Thoracic aorta (tissue), 2 donors: ENCODE data around the gene MARS1. TPM values are rescaled to one million over a fixed set of nuclear protein-coding genes. Genes with fewer than 3 reads are reported as not detected.
"Not testable (repeated sequence)": the region's sequence is repeated elsewhere in the genome, so short reads cannot be mapped to it uniquely, and the experiment has no call there.

Experiments
- ATAC-seq: fragments of 150-250 bp; one replicate; pipeline ENCODE4 v1.8.0; 2017; ENCODE audit warnings: low read depth; ENCODE audit not compliant: insufficient number of reproducible peaks, low FRiP score
- DNase-seq: peaks from one replicate; pipeline ENCODE4 v3.0.0-alpha.2; 2020; ENCODE audit warnings: low spot score
- H3K27ac ChIP-seq, 2 donors: fragments of 200-600 bp; sonication (generic); 1 replicate in 1 of 2; 2 replicates in 1 of 2; pipeline ENCODE4 v1.5.1; 2016; ENCODE audit warnings: mild to moderate bottlenecking in 2 of 2, moderate library complexity in 2 of 2
- H3K27me3 ChIP-seq: fragments of 200-600 bp; sonication (generic); replicated peaks from 2 replicates; pipeline ENCODE4 v1.6.0; 2016; ENCODE audit warnings: mild to moderate bottlenecking; ENCODE audit not compliant: insufficient read depth
- H3K36me3 ChIP-seq: fragments of 200-600 bp; sonication (generic); one replicate; pipeline ENCODE4 v1.5.1; 2016
- H3K4me1 ChIP-seq, 2 donors: fragments of 200-600 bp; sonication (generic); 1 replicate in 1 of 2; 2 replicates in 1 of 2; pipeline versions ENCODE4 v1.5.1 to v1.6.0; 2016; ENCODE audit warnings: low read depth in 2 of 2, mild to moderate bottlenecking in 1 of 2; ENCODE audit not compliant: control insufficient read depth in 1 of 2
- H3K4me3 ChIP-seq: fragments of 200-600 bp; sonication (generic); 2 replicates; pipeline ENCODE4 v1.5.1; 2016; ENCODE audit warnings: mild to moderate bottlenecking
- H3K9me3 ChIP-seq: fragments of 200-600 bp; sonication (generic); 2 replicates; pipeline ENCODE4 v1.5.1; 2016
- total RNA-seq, 2 donors: library from RNA; depleted of rRNA; stranded (reverse); fragments of >200 nt; gene quantifications; one replicate each; pipeline versions ENCODE4 v1.1.0 to v1.2.3, GENCODE V29; 2016
- TF ChIP-seq, protein P1 (sequence below): fragments of 200-600 bp; sonication (generic); IDR thresholded peaks from one replicate; pipeline ENCODE4 v1.5.1; 2019; ENCODE audit warnings: antibody characterized with exemption

The MARS1 gene
- 100 to 1,000 TPM in 1 of 2 donors, 10 to 100 TPM in 1; 58.8 to 104 TPM for total RNA-seq

DNA sequence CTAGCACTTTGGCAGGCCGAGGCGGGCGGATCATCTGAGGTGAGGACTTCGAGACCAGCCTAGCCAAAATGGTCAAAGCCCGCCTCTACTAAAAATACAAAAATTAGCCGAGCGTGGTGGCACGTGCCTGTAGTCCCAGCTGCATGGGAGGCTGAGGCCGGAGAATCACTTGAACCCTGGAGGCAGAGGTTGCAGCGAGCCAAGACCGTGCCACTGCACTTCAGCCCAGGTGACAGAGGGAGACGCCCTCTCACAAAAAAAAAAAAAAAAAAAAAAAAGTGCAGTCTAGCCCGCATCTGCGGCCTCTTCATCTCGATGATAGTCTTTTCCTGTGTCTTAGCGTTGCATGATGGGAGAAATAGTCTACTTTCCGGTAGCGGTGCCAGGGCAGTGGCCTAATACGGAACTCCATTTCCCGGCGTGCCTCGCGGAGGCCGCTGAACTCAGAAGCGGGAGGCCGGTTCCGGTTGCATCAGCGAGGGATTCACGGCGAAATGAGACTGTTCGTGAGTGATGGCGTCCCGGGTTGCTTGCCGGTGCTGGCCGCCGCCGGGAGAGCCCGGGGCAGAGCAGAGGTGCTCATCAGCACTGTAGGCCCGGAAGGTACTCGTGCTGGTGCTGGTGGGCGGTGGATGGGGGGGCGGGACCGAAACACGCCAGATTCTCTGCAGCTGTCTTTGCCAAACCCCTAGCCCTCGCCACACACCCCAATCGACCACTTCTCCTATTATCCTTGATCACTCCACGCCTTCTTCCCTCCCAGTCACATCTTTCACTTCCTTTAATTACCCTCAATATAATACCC lies at the start of gene MARS1:
Gene MARS1 (plus strand): TSS at position 472 of the 805 bp plus-strand sequence. CDS start 23 bp downstream, at position 495.
- no peaks in the 10 kb centered on the region for H3K9me3 ChIP-seq
- H3K27me3 ChIP-seq = no peaks in the 10 kb centered on the region
- TF ChIP-seq, protein P1, sequence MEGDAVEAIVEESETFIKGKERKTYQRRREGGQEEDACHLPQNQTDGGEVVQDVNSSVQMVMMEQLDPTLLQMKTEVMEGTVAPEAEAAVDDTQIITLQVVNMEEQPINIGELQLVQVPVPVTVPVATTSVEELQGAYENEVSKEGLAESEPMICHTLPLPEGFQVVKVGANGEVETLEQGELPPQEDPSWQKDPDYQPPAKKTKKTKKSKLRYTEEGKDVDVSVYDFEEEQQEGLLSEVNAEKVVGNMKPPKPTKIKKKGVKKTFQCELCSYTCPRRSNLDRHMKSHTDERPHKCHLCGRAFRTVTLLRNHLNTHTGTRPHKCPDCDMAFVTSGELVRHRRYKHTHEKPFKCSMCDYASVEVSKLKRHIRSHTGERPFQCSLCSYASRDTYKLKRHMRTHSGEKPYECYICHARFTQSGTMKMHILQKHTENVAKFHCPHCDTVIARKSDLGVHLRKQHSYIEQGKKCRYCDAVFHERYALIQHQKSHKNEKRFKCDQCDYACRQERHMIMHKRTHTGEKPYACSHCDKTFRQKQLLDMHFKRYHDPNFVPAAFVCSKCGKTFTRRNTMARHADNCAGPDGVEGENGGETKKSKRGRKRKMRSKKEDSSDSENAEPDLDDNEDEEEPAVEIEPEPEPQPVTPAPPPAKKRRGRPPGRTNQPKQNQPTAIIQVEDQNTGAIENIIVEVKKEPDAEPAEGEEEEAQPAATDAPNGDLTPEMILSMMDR = no peak
- H3K36me3 ChIP-seq = peaks cover 25% of the 10 kb centered on the region
- H3K27ac ChIP-seq = peak within 1 kb of the TSS; percentile 44 to 63
- peaks cover 6 to 12% of the 10 kb centered on the region in 2 donors for H3K4me1 ChIP-seq
- DNase-seq = peak; percentile 80
- peak; percentile 75 for ATAC-seq
- H3K4me3 ChIP-seq = peak within 1 kb of the TSS; percentile 72

DNA sequence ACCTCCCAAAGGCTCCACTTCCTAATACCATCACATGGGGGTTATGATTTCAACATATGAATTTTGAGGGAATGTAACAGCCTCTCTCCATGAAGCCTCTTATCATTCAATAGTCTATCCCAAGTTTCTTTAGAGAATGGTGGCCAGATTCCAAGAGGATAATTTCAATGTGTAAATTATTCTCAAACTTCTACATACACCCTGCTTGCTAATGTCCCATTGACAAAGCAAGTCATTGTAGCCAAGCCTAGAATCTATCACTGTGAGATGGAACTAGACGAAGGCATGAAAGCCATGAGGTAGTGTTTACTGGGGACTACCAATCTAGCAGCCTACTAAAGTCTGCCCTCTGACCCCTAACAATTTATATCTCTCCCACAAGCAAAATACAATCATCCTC lies 49.5 kb upstream of the MARS1 start:
- ATAC-seq = no peak
- no peak overlapping the region for H3K27ac ChIP-seq
- no peak for DNase-seq
- TF ChIP-seq, protein P1 = no peak
- no peak overlapping the region for H3K4me3 ChIP-seq
- no peaks in the 10 kb centered on the region for H3K27me3 ChIP-seq
- H3K9me3 ChIP-seq = no peaks in the 10 kb centered on the region
- no peaks in the 10 kb centered on the region for H3K36me3 ChIP-seq
- H3K4me1 ChIP-seq = peaks cover 0 to 10% of the 10 kb centered on the region in 2 donors

DNA sequence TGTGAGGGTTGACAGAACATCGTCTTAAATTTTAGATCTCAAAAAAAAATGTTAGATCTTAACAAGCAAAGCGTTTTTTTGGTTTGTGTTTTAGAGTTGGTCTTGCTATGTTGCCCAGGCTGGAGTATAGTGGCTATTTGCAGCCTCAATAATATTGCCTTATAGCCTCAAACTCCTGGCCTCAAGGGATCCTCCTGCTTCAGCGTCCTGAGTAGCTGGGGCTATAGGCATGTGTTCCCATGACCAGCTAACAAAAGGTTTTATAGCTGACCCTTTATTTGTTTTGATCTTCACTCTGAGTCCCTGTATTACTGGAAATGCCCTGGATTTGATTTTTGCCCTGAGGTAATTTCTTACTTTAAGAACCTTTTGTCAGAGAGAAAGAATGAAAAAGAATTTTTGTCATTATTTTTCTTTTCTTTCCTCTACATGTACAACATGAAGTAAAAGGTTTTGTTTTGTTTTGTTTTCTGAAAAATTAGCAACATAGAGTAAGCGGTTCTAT lies 48.1 kb upstream of the MARS1 start:
- TF ChIP-seq, protein P1 = no peak
- no peaks in the 10 kb centered on the region for H3K9me3 ChIP-seq
- peak overlapping the region; percentile 65 to 66 for H3K27ac ChIP-seq
- H3K27me3 ChIP-seq = no peaks in the 10 kb centered on the region
- no peaks in the 10 kb centered on the region for H3K36me3 ChIP-seq
- no peak for DNase-seq
- ATAC-seq = no peak
- peaks cover 0 to 10% of the 10 kb centered on the region in 2 donors for H3K4me1 ChIP-seq
- no peak overlapping the region for H3K4me3 ChIP-seq

DNA sequence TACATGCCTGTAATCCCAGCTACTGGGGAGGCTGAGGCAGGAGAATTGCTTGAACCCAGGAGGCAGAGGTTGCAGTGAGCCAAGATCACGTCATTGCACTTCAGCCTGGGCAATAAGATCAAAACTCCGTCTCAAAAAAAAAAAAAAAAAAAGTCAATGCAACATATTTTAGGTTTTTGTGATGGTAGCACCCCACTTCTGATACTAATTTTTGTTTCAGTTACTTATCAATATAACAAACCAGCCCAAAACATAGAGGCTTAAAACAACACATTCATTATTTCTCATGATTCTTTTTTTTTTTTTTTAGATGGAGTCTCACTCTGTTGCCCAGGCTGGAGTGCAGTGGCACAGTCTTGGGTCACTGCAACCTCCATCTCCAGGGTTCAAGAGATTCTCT lies 46.5 kb upstream of the MARS1 start:
- not testable (repeated sequence) for DNase-seq, H3K27ac ChIP-seq, H3K4me3 ChIP-seq, H3K36me3 ChIP-seq, H3K27me3 ChIP-seq, H3K9me3 ChIP-seq, ATAC-seq
- H3K4me1 ChIP-seq = peaks cover 0 to 10% of the 10 kb centered on the region in 2 donors

DNA sequence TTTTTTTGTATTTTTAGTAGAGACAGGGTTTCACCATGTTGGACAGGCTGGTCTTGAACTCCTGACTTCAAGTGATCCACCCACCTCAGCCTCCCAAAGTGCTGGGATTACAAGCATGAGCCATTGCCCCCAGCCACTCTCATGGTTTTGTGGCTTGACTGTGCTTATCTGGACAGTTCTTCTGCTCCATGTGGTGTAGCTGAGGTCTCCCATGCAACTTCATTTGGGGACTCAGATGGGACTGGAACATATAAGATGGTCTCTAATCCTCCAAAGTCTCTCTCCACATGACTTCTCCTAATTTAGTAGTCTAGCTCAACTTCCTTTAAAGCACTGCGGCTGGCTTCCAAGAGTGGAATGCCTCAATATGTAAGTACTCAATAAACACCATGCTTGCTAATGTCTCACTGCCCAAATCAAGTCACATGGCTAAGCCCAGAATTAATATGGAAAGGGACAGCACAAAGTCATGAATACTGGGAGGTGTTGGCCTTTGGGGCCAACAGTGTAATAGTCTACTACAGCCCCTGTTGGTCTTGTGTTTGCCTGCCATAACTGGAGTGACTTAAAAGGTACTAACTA lies 45.9 kb upstream of the MARS1 start:
- Histone ChIP-seq H3K4me1 (peaks cover 0 to 10% of the 10 kb centered on the region in 2 donors), H3K9me3 (no peaks in the 10 kb centered on the region), H3K4me3 (no peak overlapping the region), H3K36me3 (no peaks in the 10 kb centered on the region), H3K27me3 (no peaks in the 10 kb centered on the region), H3K27ac (no peak overlapping the region)
- TF ChIP-seq, protein P1 = no peak
- DNase-seq (no peak), ATAC-seq (no peak)

DNA sequence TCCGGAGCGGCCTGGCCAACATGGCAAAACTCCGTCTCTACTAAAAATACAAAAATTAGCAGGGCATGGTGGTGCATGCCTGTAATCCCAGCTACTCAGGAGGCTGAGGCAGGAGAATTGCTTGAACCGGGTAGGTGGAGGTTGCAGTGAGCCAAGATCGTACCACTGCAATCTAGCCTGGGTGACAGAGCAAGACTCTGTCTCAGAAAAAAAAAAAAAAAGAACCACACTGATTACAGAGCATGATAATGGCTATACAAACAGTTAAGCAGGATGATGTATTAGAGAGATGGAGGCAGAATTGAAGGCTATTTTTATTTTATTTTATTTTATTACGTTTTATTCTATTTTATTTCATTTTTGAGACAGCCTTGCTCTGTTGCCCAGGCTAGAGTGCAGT lies 43.5 kb upstream of the MARS1 start:
- H3K4me3 ChIP-seq, H3K27ac ChIP-seq, H3K27me3 ChIP-seq, H3K4me1 ChIP-seq, DNase-seq, H3K9me3 ChIP-seq, H3K36me3 ChIP-seq, ATAC-seq: not testable (repeated sequence)
